COLO668 (cell line): ENCODE data around the gene FBXW4.
A peak's percentile ranks its signal among the peaks of the same experiment; 100 is the strongest.

Experiments used
- DNase-seq: peaks from one replicate; lab custom pipeline; 2025; ENCODE audit not compliant: unreplicated experiment; lab: John Stamatoyannopoulos, UW

FBXW4 gene, protein sequence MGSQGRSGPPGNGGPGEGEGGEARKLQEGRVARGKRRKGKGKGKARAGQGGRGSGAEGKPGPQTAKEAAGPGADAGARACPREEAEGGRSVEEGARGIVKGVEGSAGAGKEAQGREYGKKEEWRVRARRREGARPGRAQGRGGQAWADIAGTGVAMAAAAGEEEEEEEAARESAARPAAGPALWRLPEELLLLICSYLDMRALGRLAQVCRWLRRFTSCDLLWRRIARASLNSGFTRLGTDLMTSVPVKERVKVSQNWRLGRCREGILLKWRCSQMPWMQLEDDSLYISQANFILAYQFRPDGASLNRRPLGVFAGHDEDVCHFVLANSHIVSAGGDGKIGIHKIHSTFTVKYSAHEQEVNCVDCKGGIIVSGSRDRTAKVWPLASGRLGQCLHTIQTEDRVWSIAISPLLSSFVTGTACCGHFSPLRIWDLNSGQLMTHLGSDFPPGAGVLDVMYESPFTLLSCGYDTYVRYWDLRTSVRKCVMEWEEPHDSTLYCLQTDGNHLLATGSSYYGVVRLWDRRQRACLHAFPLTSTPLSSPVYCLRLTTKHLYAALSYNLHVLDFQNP

DNA sequence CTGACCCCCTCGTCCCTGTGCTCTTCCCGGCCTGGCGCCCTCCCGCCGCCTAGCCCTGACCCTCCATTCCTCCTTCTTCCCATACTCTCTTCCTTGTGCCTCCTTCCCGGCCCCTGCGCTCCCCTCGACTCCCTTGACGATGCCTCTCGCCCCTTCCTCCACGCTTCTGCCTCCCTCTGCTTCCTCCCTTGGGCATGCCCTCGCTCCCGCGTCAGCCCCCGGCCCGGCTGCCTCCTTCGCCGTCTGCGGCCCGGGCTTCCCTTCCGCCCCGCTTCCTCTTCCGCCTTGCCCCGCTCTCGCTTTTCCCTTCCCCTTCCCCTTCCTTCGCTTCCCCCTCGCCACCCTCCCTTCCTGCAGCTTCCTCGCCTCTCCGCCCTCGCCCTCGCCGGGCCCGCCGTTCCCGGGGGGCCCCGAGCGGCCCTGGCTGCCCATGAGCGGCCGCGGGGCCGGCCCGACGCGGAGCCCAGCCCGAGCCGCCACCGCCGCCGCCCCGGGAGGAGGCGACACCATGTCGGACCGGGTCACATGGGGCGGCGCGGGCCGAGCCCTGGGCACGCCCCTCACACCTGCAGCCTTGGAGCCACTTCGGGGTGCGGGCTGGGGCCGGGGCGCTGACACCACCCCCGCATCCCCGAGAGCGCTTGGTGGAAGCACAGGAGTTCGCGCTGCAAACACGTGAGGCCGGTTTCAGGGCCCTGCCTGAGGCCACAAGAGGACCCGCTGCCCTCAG lies at the start of gene FBXW4:
FBXW4 (minus strand) TSS at position 497 of the 730 bp plus-strand sequence; CDS start at position 432, 65 bp downstream.
- DNase-seq, result peak; percentile 65

DNA sequence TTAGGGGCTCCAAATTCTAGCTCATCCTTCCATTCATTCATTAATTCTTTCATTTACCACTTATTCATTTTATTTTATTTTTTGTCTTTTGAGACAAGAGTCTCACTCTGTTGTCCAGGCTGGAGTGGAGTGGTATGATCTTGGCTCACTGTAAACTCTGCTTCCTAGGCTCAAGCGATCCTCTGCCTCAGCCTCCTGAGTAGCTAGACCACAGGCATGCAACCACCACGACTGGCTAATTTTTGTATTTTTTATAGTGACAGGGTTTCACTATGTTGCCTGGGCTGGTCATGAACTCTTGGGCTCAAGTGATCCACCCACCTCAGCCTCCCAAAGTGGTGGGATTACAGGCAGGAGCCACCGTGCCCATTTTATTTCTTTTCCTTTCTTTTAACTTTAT lies 49.3 kb upstream of the FBXW4 start:
- no peak for DNase-seq

DNA sequence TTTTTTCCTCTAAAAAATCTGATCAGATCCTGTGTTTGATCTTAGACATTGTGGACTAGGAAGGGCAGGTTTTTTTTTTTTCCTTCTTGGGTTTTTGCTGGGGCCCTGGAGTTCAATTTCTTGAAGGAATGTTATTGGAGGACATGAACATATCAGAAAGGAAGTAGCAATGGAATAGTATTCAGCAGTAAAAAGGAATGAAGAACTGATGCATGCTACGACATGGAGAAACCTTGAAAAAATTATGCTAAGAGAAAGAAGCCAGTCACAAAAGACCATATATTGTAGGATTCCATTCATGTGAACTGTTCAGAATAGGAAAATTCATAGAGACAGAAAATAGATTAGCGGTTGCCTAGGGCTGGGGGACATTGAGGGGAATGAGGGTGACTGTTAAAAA lies 47.0 kb upstream of the FBXW4 start:
- no peak for DNase-seq

DNA sequence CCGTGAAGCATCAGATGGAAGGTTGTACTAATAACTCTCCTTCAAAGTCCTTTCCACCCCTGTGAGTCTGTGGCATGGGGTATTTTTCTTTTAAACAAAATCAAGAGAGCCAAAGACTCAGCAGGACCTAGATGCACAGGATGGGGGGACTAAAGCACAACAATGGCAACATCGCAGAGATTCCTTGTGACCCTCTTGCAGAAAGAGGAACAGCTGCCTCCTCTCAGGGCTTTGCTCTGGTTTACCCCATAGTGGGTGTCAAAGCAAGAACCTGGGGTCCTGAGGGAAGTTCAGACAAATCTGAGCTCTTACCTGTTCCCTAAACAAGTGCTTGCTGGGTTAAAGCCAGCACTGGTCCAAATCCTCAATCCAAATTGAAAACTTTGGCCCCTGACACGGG lies 41.7 kb upstream of the FBXW4 start:
- no peak for DNase-seq

DNA sequence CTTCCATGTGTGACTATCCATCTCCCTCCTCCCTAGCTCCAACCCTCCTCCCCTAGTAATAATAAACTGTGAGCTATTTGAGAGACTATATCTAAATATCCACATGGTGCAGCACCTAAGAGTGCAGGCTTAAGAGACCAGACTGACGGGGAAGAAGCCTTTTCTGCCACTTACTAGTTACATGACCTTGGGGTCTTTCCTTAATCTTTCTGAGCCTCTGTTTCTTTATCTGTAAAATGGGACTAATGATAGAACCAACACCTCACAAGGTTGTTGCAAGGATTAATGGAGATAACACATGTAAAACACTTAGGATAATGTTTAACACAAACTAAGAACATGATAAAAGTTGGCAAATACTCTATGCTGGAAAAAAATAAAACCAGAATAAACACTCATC lies 37.1 kb upstream of the FBXW4 start:
- DNase-seq, result no peak

DNA sequence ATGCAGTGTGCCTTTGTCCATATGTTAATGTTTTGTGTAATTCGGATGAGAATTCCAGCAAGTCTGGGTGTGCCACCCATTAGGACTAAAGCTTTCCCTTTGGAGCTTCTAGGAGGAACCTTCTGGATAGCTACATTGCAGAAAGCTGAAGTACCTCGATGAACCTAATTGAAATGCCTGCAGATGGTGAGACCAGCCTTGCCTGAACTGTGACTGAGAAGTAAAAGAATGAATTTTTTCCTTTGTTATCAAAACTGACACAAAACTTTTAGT lies 31.1 kb upstream of the FBXW4 start:
- DNase-seq, result no peak

DNA sequence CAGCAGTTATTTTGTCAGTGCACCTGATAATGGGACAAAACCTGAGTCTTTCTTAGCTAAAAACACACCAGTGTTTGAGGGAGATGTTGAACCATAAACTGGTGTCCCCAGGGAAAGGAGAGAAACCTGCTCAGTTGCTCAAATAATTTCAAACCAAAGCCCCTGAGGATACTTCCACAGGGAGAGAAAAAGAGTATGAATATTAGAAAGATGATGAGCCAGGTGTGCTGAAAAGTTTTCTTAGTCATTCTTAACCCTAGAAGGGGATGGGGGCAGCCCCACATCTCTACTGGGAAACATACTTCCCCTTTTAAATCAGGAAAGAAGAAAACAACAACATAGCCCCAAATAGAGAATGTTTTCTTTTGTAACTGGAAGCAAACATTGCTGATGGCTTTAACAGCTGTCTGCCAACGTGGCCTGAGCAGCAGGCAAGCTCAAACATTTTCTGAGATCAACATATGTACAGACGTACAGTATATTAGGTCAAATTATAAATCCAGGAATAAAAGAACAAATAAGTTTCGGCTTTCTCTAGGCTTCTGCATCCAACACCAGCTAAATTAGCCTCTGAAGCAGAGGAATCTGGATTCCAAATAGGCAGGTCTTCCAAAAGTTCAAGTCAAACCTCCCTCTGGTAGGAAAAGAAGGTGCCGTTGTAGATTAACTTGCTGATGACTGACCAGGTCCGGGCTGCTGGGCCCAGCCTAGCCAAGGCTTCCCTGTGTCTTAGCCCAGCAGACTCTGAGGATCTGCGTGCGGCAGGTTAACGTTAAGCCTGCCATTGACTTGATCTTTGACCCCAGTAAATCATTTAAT lies 30.5 kb upstream of the FBXW4 start:
- DNase-seq, result no peak

DNA sequence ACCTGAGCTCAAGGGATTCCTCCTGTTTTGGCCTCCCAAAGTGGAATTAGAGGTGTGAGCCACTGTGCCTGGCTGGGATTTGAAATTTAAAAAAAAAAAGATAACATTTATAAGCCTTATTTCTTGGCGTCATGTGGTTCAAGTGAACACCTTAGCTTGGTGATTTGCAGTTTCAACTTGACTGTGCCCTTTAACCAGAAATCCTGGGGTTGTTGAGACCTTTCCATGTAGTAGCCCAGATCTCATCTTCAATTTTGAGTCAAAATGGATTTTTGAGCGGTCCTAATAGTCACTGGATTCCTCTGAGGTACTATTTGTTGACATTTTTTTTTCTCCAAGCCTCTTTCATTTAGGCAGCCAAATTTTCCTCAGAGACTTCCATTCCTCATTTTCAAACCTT lies 29.5 kb upstream of the FBXW4 start:
- DNase-seq, result no peak

DNA sequence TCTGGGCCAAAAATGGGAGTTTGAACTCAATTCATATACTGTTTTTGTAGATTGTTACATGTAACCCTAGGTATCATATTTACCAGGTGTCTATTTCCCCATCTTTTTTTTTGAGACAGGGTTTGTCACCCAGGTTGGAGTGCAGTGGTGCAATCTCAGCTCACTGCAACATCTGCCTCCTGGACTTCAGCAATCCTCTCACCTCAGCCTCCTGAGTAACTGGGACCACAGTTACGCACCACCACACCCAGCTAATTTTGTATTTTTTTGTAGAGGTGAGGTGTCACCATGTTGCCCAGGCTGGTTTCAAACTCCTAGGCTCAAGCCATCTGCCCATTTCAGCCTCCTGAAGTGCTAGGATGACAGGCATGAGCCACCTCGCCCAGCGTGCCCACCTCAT lies 28.2 kb upstream of the FBXW4 start:
- no peak for DNase-seq

DNA sequence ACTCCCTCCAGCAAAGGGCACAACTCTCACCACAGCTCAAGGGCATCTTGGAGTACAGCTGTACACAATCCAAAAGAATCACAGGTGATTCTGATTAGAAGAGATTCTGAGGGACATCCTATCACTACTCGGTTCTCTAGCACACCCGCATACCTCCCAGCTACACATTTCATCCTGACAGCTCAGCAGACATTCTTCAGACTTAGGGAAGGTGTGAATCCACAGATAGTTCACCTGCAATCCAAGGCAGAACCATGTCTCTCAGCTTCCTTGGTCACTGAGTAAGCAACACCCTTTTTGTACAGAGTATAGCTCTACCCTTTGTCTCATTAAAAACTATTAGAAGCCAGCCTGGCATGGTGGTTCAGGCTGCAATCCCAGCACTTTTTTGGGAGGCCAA lies 26.8 kb upstream of the FBXW4 start:
- DNase-seq, result no peak

DNA sequence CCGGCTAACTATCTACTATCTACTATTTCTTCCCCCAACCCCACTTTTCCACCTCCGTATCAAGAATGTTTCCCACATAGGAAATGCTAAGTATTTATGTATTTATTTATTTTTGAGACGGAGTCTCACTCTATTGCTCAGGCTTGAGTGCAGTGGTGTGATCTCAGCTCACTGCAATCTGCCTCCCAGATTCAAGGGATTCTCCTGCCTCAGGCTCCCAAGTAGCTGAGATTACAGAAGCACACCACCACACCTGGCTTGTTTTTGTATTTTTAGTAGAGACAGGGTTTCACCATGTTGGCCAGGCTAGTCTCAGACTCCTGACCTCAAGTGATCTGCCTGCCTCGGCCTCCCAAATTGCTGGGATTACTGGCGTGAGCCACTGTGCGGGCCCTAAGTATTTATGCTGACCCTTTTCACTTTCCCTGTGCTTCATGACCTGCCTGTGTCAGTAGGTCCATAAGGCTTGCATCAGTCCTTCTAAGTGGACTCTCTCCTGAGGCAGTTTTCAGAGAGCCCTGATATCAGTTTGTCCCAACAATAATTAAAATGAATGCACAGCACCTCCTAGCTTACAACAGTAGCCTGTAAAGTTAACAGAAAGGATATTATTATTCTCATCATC lies 25.7 kb upstream of the FBXW4 start:
- no peak for DNase-seq

DNA sequence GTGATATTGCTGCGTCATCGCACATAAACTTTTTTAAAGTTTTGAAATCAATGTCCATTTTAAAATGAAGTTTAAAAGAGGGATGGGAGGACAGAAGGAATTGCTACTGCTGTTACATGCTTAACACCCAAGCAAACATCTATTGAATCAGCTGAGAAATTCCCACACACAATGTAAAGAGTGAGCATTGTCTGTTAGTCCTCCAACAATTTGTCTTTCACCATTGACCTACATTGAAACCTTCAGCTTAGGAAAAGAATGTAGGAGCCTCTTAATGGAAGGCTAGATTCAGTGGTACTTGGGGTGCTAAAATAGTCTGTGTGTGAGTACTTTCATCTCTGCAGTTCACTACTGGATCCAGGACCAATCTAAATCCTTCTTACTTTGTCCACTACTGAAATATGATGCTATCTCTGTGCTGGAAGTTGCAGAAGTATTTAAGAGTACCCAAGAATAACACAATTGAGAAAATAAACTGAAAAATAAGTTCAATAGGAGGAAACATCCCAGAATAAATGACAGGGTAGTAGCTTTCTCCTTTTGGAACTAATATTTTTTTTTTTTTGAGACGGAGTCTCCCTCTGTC lies 23.8 kb upstream of the FBXW4 start:
- no peak for DNase-seq

DNA sequence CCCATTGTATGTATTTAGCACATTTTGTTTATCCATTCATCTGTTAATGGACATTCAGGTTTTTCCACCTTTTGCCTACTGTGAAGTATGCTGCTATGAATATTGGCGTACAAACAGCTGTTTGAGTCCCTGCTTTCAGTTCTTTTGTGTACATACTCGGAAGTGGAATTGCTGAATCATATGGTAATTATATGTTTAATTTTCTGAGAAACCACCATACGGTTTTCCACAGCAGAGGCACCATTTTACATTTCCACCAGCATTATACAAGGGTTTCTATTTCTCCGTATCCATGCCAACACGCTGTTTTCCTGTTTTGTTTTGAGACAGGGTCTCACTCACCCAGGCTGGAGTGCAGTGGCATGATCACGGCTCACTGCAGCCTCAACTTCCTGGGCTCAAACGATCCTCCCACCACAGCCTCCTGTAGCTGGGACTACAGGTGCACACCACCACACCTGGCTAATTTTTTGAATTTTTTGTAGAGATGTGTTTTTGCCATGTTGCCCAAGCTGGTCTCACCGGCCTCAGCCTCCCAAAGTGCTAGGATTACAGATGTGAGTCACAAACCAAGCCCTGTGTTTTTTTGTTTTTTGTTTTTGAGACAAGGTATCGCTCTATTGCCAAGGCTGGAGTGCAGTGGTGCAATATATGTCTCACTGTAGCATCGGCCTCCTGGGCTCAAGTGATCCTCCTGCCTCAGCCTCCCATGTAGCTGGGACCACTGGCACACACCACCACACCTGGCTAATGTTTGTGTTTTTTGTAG lies 22.1 kb upstream of the FBXW4 start:
- DNase-seq, result no peak

DNA sequence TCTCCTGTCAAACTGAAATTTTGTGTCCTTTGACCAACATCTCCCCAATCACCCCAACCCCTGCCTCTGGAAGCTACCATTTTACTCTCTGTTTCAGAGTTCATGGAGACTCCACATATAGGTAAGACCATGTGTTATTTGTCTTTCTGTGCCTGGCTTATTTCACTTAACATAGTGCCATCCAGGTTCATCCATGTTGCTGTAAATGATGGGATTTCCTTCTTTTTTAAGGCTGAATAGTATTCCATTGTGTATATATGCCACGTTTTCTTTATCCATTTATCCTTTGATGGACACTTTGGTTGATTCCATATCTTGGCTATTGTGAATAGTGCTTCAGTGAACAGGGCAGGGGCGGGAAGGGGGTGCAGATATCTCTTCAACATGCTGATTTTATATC lies 18.0 kb upstream of the FBXW4 start:
- no peak for DNase-seq

DNA sequence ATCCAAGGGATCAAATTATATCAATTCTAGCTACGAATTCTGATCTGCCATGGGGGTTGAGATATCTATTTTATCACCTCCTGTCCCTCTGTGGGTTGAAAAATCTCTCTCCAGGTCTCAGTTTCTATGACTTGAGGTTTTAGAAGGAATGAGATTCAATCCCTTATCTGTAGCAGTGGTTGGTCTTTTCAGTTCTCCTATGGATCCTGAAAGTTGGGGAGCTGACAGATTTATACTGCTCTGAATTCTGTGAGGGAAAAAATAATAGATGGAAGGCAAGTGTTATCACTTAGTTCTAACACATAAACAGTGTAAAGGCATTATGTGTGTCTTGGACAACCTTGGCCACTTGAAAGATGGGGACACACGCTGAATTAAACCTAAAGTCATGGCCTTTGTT lies 15.8 kb upstream of the FBXW4 start:
- no peak for DNase-seq

DNA sequence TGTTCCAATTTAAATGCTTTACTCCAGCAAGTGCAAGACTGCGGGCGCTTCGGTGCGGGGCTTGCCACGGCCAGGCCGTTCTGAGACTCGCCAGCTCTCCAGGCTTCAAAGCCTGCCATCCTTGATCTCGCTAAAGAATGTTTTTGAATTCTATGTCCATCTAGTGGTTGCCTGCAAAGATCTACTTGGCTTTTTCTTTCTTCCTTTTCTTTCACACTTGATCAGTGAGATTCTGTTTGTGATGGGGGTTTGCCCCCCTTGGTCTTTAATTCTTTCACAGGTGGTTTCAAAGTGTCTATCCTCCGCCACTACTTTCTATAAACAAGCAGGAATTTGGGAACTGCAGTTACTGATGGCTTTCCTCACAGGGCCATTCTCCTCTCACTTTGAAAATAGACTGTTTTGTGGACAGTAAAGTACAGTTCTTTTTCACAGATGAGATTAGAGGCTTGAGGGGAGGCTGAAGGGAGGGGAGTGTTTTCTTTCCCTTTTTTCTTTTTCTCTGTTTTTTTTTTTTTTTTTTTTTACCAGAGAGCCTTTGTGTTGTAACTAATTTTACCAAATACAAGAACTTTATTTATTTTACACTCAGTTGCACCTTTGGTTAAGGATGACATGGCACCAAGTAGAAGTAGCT lies 15.2 kb upstream of the FBXW4 start:
- DNase-seq, result no peak

DNA sequence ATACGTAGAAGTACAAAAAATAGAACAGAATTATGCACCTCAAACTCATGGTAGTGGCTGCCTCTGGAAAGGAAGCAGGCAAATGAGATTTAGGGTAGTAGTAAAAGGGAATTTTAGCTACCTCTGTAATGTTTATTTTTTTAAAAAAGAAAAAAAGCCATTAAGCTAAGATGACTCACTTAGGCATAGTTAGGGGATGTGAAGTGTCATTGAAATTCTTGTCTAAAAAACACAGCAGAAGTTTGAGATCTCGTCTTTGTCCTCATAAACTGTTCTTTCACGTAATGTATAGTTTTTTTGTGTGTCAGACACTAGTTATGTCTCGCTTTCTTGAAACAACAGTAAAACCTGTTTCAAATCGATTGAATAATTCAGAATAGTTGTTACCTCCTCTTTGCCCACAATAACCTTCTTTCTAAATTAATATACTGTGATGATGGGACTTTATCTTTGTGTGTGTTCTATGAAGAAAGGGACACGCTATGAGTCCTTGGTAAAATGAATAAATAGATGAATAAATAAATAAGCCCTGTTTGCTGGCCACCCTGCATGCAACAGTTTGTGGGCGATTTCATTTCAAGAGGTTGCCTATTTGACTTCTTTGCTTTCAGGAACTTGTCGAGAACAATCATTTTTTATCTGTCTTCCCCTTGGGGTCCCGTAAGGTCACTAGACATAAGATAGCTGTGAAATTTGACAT lies 14.5 kb upstream of the FBXW4 start:
- no peak for DNase-seq

DNA sequence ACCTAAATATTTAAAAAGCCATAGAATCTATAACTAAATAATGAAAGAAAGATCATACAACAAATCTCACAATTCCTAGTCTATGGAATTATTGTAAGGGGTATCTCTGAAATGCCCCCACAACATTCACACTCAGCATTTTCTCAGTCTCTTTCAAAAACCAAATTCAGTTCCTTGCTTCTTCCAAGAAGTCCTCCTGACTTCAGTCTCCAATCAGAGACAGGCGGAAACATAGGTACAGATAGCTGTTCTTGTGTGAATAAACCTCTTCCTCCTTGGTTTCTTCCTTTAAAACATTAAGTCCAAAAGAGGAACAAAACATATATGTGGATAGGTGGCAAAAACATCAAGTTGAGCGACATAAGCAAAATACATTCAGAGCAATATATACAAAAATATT lies 13.9 kb upstream of the FBXW4 start:
- no peak for DNase-seq

DNA sequence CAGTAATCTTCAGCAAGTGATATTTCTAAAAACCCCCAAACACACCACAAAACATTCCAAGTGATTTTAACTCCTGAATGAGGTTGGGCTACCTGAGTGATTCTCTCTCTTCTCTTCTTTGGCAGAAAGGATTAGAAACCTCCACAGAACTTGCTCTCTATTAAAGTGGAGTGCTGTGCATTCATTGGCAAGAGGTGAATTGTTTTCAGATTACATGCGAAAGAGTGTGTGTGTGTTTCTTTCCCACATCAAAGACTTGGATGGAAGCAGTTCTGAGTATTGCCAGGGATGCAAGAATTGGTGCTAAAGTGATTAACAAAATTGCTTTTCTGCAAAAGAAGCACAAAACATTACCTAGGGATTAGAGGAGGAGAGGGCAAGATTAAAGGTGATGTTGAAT lies 13.1 kb upstream of the FBXW4 start:
- DNase-seq, result no peak
